Gastrocnemius medialis (tissue), 4 donors: ENCODE data around the gene C2CD4B. TPM values are rescaled to one million over a fixed set of nuclear protein-coding genes. Genes with fewer than 3 reads are reported as not detected.
A peak's percentile ranks its signal among the peaks of the same experiment; 100 is the strongest.

Experiments
- ATAC-seq, 2 donors: fragments of 150-250 bp; one replicate each; pipeline ENCODE4 v1.9.1; 2016
- DNase-seq, 2 donors: peaks; one replicate each; pipeline ENCODE4 v3.0.0-alpha.2; 2019
- H3K27ac ChIP-seq, 4 donors: fragments of 200-600 bp; sonication (generic); 1 replicate in 1 of 4; 2 replicates in 3 of 4; pipeline ENCODE4 v1.5.1; 2016 to 2018; ENCODE audit warnings: mild to moderate bottlenecking in 2 of 4, moderate library complexity in 1 of 4
- H3K27me3 ChIP-seq, 3 donors: fragments of 200-600 bp; sonication (generic) in 2 of 3; 1 replicate in 1 of 3; 2 replicates in 2 of 3; pipeline versions ENCODE4 v1.5.1 to v1.6.0; 2016 to 2019; ENCODE audit warnings: mild to moderate bottlenecking in 1 of 3, moderate library complexity in 1 of 3
- H3K36me3 ChIP-seq, 2 donors: fragments of 200-600 bp; sonication (generic) in 1 of 2; one replicate each; pipeline ENCODE4 v1.5.1; 2017 to 2018
- H3K4me1 ChIP-seq, 2 donors: fragments of 200-600 bp; sonication (generic) in 1 of 2; one replicate each; pipeline ENCODE4 v1.5.1; 2016 to 2017; ENCODE audit warnings: mild to moderate bottlenecking in 2 of 2
- H3K4me3 ChIP-seq, 4 donors: fragments of 200-600 bp; sonication (generic) in 3 of 4; 1 replicate in 1 of 4; 2 replicates in 3 of 4; pipeline ENCODE4 v1.5.1; 2016 to 2019; ENCODE audit warnings: mild to moderate bottlenecking in 2 of 4
- H3K9me3 ChIP-seq, 3 donors: fragments of 200-600 bp; sonication (generic) in 2 of 3; 1 replicate in 1 of 3; 2 replicates in 2 of 3; pipeline ENCODE4 v1.5.1; 2016 to 2019
- POLR2A ChIP-seq, 2 donors: fragments of 450-650 bp; IDR thresholded peaks; one replicate each; pipeline ENCODE4 v1.6.1; 2017; ENCODE audit warnings: antibody characterized with exemption in 2 of 2, mild to moderate bottlenecking in 2 of 2, moderate library complexity in 2 of 2
- in situ Hi-C, 4 donors: fragments of 200-750 bp; cut with MboI; loops; one replicate each; pipeline versions ENCODE4 v1.15.0 to v1.8.0; 2017; ENCODE audit warnings: low sequenced_read_pairs in 4 of 4
- intact Hi-C: fragments of 100-400 bp; cut with DNase I; formaldehyde crosslinking; loops from one replicate; pipeline ENCODE4 v1.15.1; 2023; ENCODE audit warnings: low total_unique reads
- total RNA-seq, 4 donors: library from RNA; depleted of rRNA; stranded (reverse); fragments of >200 nt; gene quantifications; one replicate each; pipeline versions ENCODE4 v1.1.0 to v1.2.3, GENCODE V29; 2016
- TF ChIP-seq, protein P1 (sequence below), 5 experiments: fragments of 450-650 bp in 3 of 5; fragments of 200-600 bp in 2 of 5; sonication (generic) in 2 of 5; IDR thresholded peaks in 4 of 5; conservative IDR thresholded peaks in 1 of 5; 1 replicate in 4 of 5; 2 replicates in 1 of 5; pipeline ENCODE4 v1.5.1; 2016 to 2019; ENCODE audit warnings: antibody characterized with exemption in 5 of 5, mild to moderate bottlenecking in 3 of 5, moderate library complexity in 3 of 5

The C2CD4B gene
- total RNA-seq, 4 donors from 2014 or later = 1.5 to 3.2 (median 2.2) TPM

DNA sequence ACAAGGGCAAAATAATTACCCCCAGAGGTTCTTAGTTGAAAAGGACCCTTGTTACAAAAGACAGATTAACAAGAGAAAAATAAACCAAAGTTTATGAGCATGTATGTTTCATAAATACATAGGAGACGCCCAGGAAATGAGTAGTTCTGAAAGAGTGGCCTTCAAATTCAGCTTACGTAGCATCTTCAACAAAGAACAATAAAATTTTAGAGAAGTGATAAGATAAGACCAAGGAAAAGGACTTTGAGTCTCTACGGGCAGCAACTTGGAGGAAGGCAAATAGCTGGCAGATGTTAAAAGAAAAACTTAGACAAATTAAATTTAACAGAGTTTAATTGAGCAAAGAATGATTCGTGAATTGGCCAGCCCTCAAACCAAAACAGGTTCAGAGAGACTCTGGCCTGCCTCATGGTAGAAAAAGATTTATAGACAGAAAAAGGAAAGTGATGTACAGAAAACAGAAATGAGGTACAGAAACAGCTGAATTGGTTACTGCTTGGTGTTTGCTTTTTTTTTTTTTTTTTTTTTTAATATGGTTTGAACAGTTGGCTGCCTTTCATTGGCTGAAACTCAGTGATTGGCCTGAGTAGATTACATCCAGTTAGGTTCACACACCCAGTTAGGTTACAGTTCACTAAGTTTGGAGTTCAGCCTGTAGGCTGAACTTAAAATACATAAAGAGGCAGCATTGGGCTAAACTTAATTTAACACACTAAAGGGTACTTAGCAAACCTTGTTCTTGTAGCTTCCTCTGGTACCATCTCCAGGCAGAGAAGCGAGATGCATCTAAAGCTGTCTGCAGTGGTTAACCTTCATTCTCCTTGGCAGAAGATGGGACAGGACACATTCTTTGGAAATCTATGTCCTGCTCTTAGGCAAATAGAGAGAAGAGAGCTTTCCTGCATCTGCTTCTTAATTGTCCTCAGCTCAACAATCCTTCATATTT lies 23.2 kb downstream of the C2CD4B start:
- intact Hi-C loops = no loop called here
- no peak for DNase-seq
- Histone ChIP-seq H3K36me3 (no peaks in the 10 kb centered on the region), H3K27me3 (no peaks in the 10 kb centered on the region), H3K9me3 (no peaks in the 10 kb centered on the region), H3K4me3 (no peak overlapping the region), H3K4me1 (no peaks in the 10 kb centered on the region), H3K27ac (no peak overlapping the region)
- in situ Hi-C loops = no loop called here
- no peak for ATAC-seq
- TF ChIP-seq, protein P1, sequence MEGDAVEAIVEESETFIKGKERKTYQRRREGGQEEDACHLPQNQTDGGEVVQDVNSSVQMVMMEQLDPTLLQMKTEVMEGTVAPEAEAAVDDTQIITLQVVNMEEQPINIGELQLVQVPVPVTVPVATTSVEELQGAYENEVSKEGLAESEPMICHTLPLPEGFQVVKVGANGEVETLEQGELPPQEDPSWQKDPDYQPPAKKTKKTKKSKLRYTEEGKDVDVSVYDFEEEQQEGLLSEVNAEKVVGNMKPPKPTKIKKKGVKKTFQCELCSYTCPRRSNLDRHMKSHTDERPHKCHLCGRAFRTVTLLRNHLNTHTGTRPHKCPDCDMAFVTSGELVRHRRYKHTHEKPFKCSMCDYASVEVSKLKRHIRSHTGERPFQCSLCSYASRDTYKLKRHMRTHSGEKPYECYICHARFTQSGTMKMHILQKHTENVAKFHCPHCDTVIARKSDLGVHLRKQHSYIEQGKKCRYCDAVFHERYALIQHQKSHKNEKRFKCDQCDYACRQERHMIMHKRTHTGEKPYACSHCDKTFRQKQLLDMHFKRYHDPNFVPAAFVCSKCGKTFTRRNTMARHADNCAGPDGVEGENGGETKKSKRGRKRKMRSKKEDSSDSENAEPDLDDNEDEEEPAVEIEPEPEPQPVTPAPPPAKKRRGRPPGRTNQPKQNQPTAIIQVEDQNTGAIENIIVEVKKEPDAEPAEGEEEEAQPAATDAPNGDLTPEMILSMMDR (IDR thresholded peaks at IDR 0.05 in 4 of 5, conservative IDR thresholded peaks at IDR 0.05 in 1 of 5) = no peak
- no peak for TF ChIP-seq POLR2A (IDR thresholded peaks at IDR 0.05)

DNA sequence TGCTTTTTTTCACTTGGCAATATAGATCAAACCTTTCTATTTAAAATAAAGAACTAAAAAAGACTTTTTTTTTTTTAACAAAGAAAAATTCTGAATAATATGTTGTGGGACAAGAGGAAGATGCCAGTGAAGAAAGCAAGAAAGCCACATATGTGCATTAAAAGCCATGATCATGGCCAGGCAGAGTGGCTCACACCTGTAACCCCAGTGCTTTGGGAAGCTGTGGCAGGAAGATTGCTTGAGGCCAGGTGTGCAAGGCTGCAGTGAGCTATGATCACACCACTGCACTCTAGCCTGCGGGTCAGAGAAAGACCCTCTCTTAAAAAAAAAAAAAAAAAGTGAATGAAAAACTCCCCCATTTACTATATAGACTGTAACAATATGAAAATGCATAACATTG lies 23.9 kb downstream of the C2CD4B start:
- TF ChIP-seq POLR2A (IDR thresholded peaks at IDR 0.05) = no peak
- TF ChIP-seq, protein P1 (IDR thresholded peaks at IDR 0.05 in 4 of 5, conservative IDR thresholded peaks at IDR 0.05 in 1 of 5) = no peak
- DNase-seq (no peak), ATAC-seq (no peak)
- no peaks in the 10 kb centered on the region for H3K27me3 ChIP-seq
- intact Hi-C loops (no loop called here), in situ Hi-C loops (no loop called here)
- H3K36me3 ChIP-seq = no peaks in the 10 kb centered on the region
- no peaks in the 10 kb centered on the region for H3K9me3 ChIP-seq
- no peak overlapping the region for H3K4me3 ChIP-seq
- H3K27ac ChIP-seq = no peak overlapping the region
- H3K4me1 ChIP-seq = no peaks in the 10 kb centered on the region

DNA sequence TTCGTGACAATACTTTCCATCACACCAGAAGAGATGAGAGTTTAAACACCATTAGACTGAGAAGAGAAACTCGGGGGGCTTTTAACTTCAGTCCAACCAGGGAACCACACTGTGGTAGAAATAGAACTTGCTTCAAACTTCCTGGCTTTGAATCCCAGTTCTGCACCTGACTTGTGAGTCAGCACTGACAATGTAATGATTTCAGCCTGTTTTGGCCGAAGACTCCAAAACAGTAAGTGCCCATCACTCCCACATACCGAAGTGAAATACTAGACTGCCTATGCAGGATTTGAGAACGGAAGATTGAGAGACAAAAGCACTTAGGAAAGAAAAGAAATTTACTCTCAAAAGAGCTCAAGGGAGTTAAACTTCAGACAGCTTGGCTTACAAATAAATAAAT lies 27.0 kb downstream of the C2CD4B start:
- H3K27me3 ChIP-seq = no peaks in the 10 kb centered on the region
- H3K4me1 ChIP-seq = no peaks in the 10 kb centered on the region
- H3K4me3 ChIP-seq = no peak overlapping the region
- DNase-seq = no peak
- in situ Hi-C loops (no loop called here), intact Hi-C loops (no loop called here)
- TF ChIP-seq POLR2A (IDR thresholded peaks at IDR 0.05) = no peak
- TF ChIP-seq, protein P1 (IDR thresholded peaks at IDR 0.05 in 4 of 5, conservative IDR thresholded peaks at IDR 0.05 in 1 of 5) = no peak
- no peaks in the 10 kb centered on the region for H3K9me3 ChIP-seq
- no peaks in the 10 kb centered on the region for H3K36me3 ChIP-seq
- ATAC-seq = peak; percentile 60
- H3K27ac ChIP-seq = no peak overlapping the region

DNA sequence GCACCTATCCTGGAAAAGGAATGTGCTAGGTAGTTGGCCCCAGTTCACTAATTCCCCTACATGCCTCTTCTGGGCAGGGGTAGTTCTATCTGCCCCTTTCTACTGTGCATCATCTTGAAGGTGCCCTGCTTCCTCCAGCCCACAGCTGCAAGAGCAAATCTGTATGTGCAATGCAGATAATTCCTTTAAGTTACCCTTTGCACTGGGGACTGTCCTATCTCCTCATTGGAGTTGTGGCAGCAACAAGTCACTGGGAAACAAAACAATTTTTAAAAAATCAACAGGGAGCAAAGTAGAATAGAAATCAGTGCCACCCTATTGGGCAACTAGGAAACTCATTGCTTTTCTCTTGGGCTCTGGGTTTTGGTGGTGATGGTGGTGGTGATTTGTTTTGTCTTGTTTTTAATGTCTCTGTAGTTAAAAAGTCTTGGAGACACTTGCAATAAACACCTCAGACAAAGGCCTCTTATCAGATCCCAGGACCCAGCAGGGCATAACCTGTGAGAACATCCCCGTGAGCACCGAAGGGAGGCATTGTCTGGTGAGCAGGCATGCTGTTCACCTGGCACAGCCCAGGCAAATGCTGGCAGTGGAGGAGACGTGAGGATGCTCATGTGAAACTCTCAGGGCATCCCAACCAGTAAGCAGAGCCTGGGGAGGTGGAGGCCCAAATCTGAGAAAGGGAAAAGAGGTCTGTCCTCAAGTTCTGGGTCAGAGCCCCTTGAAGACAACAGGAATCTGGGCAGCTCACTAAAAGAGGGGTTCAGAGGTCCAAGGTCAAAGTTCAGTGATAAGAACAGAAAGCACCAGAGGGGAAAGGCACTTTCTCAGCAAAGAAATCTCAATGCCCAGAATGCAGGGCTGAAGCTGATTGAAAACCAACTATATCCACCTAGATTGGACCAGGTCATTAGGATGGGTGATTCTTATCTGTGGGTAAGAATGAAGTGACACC lies 27.9 kb downstream of the C2CD4B start:
- Histone ChIP-seq H3K27ac (no peak overlapping the region), H3K4me1 (no peaks in the 10 kb centered on the region), H3K27me3 (no peaks in the 10 kb centered on the region), H3K4me3 (no peak overlapping the region), H3K9me3 (no peaks in the 10 kb centered on the region), H3K36me3 (no peaks in the 10 kb centered on the region)
- intact Hi-C loops = no loop called here
- DNase-seq (no peak), ATAC-seq (no peak)
- in situ Hi-C loops = no loop called here
- TF ChIP-seq, protein P1 (IDR thresholded peaks at IDR 0.05 in 4 of 5, conservative IDR thresholded peaks at IDR 0.05 in 1 of 5) = no peak
- TF ChIP-seq POLR2A (IDR thresholded peaks at IDR 0.05) = no peak
